ENCODE measurements around the gene GLRA1. TPM values are rescaled to one million over a fixed set of nuclear protein-coding genes. Genes with fewer than 3 reads are reported as not detected.
"Not testable (repeated sequence)": the region's sequence is repeated elsewhere in the genome, so short reads cannot be mapped to it uniquely, and the experiment has no call there.

Gene GLRA1
- total RNA-seq, 2 experiments from 2014 or later, result not detected

- Mint-ChIP-seq H3K27ac (no peak overlapping the region), H3K27me3 (no peaks in the 10 kb centered on the region), H3K36me3 (peaks cover 11% of the 10 kb centered on the region), H3K9me3 (no peaks in the 10 kb centered on the region), H3K4me3 (no peak overlapping the region), H3K4me1 (peaks cover 34% of the 10 kb centered on the region)
- ATAC-seq (ENCODE audit: low read depth) (no peak), DNase-seq (no peak)
- POLR2A ChIA-PET, result interaction anchor here (1.0 to 1.4 kb wide), 3 partner anchors 12 to 28 kb away, joined by 3 to 5 read pairs (median 5); partner anchors contain the start of gene G3BP1
Observed at GRCh38 chr5:151784141-151784540, 140.5 kb downstream of the GLRA1 start.

- H3K27ac Mint-ChIP-seq; H3K27me3 Mint-ChIP-seq; H3K9me3 Mint-ChIP-seq; DNase-seq; ATAC-seq (ENCODE audit: low read depth); H3K4me3 Mint-ChIP-seq: not testable (repeated sequence)
- H3K36me3 Mint-ChIP-seq, result peaks cover 13% of the 10 kb centered on the region
- peaks cover 38% of the 10 kb centered on the region for H3K4me1 Mint-ChIP-seq
- POLR2A ChIA-PET, result interaction anchor here (1.0 to 1.4 kb wide), 2 partner anchors 11 to 27 kb away, joined by 3 to 5 read pairs; no protein-coding TSS in a partner anchor
Observed at GRCh38 chr5:151783664-151784063, 141.0 kb downstream of the GLRA1 start.

- Mint-ChIP-seq H3K27ac (no peak overlapping the region), H3K4me3 (no peak overlapping the region), H3K9me3 (no peaks in the 10 kb centered on the region), H3K4me1 (peaks cover 49% of the 10 kb centered on the region), H3K36me3 (peaks cover 18% of the 10 kb centered on the region), H3K27me3 (no peaks in the 10 kb centered on the region)
- no peak for ATAC-seq (ENCODE audit: low read depth)
- no peak for DNase-seq
- POLR2A ChIA-PET, result interaction anchor here (1.4 kb wide), 1 partner anchor 10 kb away, joined by 5 read pairs; the partner anchor contains the start of gene G3BP1
Observed at GRCh38 chr5:151781201-151781600, 143.4 kb downstream of the GLRA1 start.

GRCh38 chr5:151780348-151780747 is 144.3 kb downstream of the GLRA1 start:
- Mint-ChIP-seq H3K4me1 (peaks cover 55% of the 10 kb centered on the region), H3K27me3 (no peaks in the 10 kb centered on the region), H3K36me3 (peaks cover 19% of the 10 kb centered on the region), H3K9me3 (no peaks in the 10 kb centered on the region), H3K4me3 (no peak overlapping the region), H3K27ac (no peak overlapping the region)
- ATAC-seq (ENCODE audit: low read depth) (no peak), DNase-seq (no peak)
- POLR2A ChIA-PET, result no interaction called here

GRCh38 chr5:151779531-151780125 is 145.0 kb downstream of the GLRA1 start:
- ATAC-seq (ENCODE audit: low read depth) (no peak), DNase-seq (no peak)
- no peaks in the 10 kb centered on the region for H3K27me3 Mint-ChIP-seq
- H3K36me3 Mint-ChIP-seq, result peaks cover 17% of the 10 kb centered on the region
- H3K4me1 Mint-ChIP-seq, result peaks cover 57% of the 10 kb centered on the region
- POLR2A ChIA-PET, result no interaction called here
- H3K27ac Mint-ChIP-seq, result no peak overlapping the region
- no peaks in the 10 kb centered on the region for H3K9me3 Mint-ChIP-seq
- no peak overlapping the region for H3K4me3 Mint-ChIP-seq

- no peak for ATAC-seq (ENCODE audit: low read depth)
- no peaks in the 10 kb centered on the region for H3K9me3 Mint-ChIP-seq
- DNase-seq, result no peak
- peaks cover 20% of the 10 kb centered on the region for H3K36me3 Mint-ChIP-seq
- POLR2A ChIA-PET, result interaction anchor here (1.8 to 6.3 kb wide), 2 partner anchors 17 to 24 kb away, joined by 4 to 102 read pairs; partner anchors contain the start of gene ATOX1
- H3K4me3 Mint-ChIP-seq, result peak overlapping the region; percentile 86
- H3K27me3 Mint-ChIP-seq, result no peaks in the 10 kb centered on the region
- no peak overlapping the region for H3K27ac Mint-ChIP-seq
- H3K4me1 Mint-ChIP-seq, result peaks cover 56% of the 10 kb centered on the region
Observed at GRCh38 chr5:151775025-151775606, 149.5 kb downstream of the GLRA1 start.

- ATAC-seq (ENCODE audit: low read depth), result no peak
- POLR2A ChIA-PET, result interaction anchor here (1.8 to 6.3 kb wide), 2 partner anchors 16 to 23 kb away, joined by 4 to 102 read pairs; partner anchors contain the start of gene ATOX1
- peak overlapping the region; percentile 86 for H3K4me3 Mint-ChIP-seq
- H3K4me1 Mint-ChIP-seq, result peaks cover 45% of the 10 kb centered on the region
- no peak for DNase-seq
- H3K27ac Mint-ChIP-seq, result peak overlapping the region; percentile 49
- no peaks in the 10 kb centered on the region for H3K27me3 Mint-ChIP-seq
- H3K36me3 Mint-ChIP-seq, result peaks cover 17% of the 10 kb centered on the region
- H3K9me3 Mint-ChIP-seq, result no peaks in the 10 kb centered on the region
Observed at GRCh38 chr5:151773951-151774350, 150.7 kb downstream of the GLRA1 start.

GRCh38 chr5:151772846-151773561 is 151.6 kb downstream of the GLRA1 start:
- Mint-ChIP-seq H3K27ac (peak overlapping the region; percentile 84), H3K9me3 (no peaks in the 10 kb centered on the region), H3K36me3 (peaks cover 16% of the 10 kb centered on the region), H3K27me3 (no peaks in the 10 kb centered on the region), H3K4me3 (peak overlapping the region; percentile 86), H3K4me1 (peaks cover 45% of the 10 kb centered on the region)
- POLR2A ChIA-PET, result interaction anchor here (1.0 to 6.3 kb wide), 2 partner anchors 11 to 15 kb away, joined by 5 to 102 read pairs; partner anchors contain the start of gene ATOX1
- ATAC-seq (ENCODE audit: low read depth), result no peak
- no peak for DNase-seq

Other genes with a start within 250 kb of the GLRA1 start
- gene SPARC, start 237.9 kb downstream of the GLRA1 start, total RNA-seq, result under 1 TPM; 0.39 to 0.96 TPM
- 10 to 100 TPM; 42.7 to 48.1 TPM for gene ATOX1, start 166.2 kb downstream of the GLRA1 start, total RNA-seq
- gene G3BP1, start 152.9 kb downstream of the GLRA1 start, total RNA-seq, result 100 to 1,000 TPM; 164 to 178 TPM

All from activated naive CD8-positive, alpha-beta T cell treated with anti-CD3 and anti-CD28 coated beads, Interleukin-2, amount 10 ng/mL, durations not matched to agents 7 days and 5 days (primary cell).